Measurements from ENCODE around the gene DRC7. TPM values are rescaled to one million over a fixed set of nuclear protein-coding genes. Genes with fewer than 3 reads are reported as not detected.

Gene DRC7
- total RNA-seq, 1 experiment from 2014 or later: not detected

DNA sequence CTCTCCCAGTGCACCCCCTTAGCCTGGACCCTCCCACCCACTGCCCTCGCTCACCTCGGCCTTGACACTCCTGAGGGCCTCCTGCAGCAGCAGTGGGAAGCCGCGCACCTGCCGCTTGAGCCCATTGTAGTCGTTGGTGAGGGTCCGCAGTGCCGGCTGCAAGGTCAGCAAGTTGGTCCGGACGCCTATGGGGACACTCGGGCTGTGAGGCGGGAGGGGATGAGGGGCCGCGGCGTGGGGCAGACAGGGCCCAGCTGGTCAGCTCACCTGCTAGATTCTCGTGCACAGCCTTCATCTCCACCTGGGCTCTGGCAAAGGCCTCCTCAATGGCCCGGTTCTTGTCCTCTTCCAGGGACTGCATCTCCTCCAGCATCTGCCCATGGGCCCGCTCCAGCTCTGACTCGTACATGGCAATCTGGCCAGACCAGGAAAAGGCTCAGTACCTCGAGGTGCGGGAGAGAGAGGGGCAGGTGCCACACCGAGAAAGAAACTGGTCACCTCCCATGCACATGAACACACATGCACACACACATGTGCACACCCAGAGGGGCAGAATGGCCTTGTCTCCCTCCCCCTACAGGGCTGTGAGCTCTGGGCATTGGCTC is 75.0 kb downstream of the DRC7 start:
- no TSS peak for BruUV-seq (replicated peaks)
- no peaks in the 10 kb centered on the region for H3K4me1 ChIP-seq (ENCODE audit: control insufficient read depth, insufficient read depth, low read length)
- intact Hi-C loops (cut with micrococcal nuclease; ENCODE audit: unreplicated experiment) (no loop called here), in situ Hi-C loops (cut with HindIII; ENCODE audit: low pct_unique_long_range_greater_than_20kb, low sequenced_read_pairs) (no loop called here)
- POLR2A ChIA-PET: no interaction called here
- H3K36me3 ChIP-seq (ENCODE audit: control insufficient read depth, insufficient read depth, low read length): no peaks in the 10 kb centered on the region
- H3K9me3 ChIP-seq (ENCODE audit: control insufficient read depth, insufficient read depth, low read depth, low read length): no peaks in the 10 kb centered on the region
- DNase-seq (ENCODE audit: low read depth, low spot score): no peak
- TF ChIP-seq POLR2AphosphoS5 (IDR thresholded peaks at IDR 0.05; ENCODE audit: low read depth, low read length) (no peak), CTCF (IDR thresholded peaks at IDR 0.05) (no peak), TCF7L2 (IDR thresholded peaks at IDR 0.05; ENCODE audit: low read depth, low read length) (no peak), SIN3A (IDR thresholded peaks at IDR 0.05; ENCODE audit: borderline replicate concordance, insufficient read depth, low read depth, low read length) (no peak)
- TF ChIP-seq, protein P1, sequence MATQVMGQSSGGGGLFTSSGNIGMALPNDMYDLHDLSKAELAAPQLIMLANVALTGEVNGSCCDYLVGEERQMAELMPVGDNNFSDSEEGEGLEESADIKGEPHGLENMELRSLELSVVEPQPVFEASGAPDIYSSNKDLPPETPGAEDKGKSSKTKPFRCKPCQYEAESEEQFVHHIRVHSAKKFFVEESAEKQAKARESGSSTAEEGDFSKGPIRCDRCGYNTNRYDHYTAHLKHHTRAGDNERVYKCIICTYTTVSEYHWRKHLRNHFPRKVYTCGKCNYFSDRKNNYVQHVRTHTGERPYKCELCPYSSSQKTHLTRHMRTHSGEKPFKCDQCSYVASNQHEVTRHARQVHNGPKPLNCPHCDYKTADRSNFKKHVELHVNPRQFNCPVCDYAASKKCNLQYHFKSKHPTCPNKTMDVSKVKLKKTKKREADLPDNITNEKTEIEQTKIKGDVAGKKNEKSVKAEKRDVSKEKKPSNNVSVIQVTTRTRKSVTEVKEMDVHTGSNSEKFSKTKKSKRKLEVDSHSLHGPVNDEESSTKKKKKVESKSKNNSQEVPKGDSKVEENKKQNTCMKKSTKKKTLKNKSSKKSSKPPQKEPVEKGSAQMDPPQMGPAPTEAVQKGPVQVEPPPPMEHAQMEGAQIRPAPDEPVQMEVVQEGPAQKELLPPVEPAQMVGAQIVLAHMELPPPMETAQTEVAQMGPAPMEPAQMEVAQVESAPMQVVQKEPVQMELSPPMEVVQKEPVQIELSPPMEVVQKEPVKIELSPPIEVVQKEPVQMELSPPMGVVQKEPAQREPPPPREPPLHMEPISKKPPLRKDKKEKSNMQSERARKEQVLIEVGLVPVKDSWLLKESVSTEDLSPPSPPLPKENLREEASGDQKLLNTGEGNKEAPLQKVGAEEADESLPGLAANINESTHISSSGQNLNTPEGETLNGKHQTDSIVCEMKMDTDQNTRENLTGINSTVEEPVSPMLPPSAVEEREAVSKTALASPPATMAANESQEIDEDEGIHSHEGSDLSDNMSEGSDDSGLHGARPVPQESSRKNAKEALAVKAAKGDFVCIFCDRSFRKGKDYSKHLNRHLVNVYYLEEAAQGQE (IDR thresholded peaks at IDR 0.05; ENCODE audit: insufficient read depth in 1 of 2, low read depth in 2 of 2, low read length in 1 of 2): no peak
- no peak overlapping the region for H3K27ac ChIP-seq (ENCODE audit: low read length)
- H3K4me3 ChIP-seq (ENCODE audit: low read depth in 2 of 2, low read length in 2 of 2): no peak overlapping the region
- CTCF ChIA-PET: no interaction called here
- no peak for ATAC-seq
- H3K27me3 ChIP-seq (ENCODE audit: control insufficient read depth, insufficient read depth, low read length): no peaks in the 10 kb centered on the region

DNA sequence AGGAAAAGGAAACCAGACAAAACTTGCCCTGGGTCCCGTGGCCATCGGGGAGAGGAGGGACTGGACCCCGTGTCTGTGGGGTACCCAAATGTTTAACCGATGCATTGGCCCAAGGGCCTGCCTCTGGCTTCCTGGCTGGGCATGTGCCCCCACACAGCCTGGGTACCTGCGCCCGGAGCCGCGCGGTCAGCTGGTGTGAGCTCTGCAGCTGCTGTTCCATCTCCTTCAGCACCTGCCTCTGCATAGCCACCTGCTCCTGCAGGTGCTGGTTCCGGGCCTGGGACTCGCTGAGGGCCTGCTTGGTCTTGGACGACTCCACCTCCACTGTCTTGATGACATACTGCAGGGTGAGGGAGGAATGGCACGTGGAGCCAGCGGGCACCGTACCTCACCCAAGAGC is 75.8 kb downstream of the DRC7 start:
- H3K27me3 ChIP-seq (ENCODE audit: control insufficient read depth, insufficient read depth, low read length): no peaks in the 10 kb centered on the region
- no peak overlapping the region for H3K27ac ChIP-seq (ENCODE audit: low read length)
- DNase-seq (ENCODE audit: low read depth, low spot score) (no peak), ATAC-seq (no peak)
- H3K36me3 ChIP-seq (ENCODE audit: control insufficient read depth, insufficient read depth, low read length): no peaks in the 10 kb centered on the region
- ChIA-PET CTCF (no interaction called here), POLR2A (no interaction called here)
- in situ Hi-C loops (cut with HindIII; ENCODE audit: low pct_unique_long_range_greater_than_20kb, low sequenced_read_pairs) (no loop called here), intact Hi-C loops (cut with micrococcal nuclease; ENCODE audit: unreplicated experiment) (no loop called here)
- no peaks in the 10 kb centered on the region for H3K4me1 ChIP-seq (ENCODE audit: control insufficient read depth, insufficient read depth, low read length)
- no TSS peak for BruUV-seq (replicated peaks)
- no peak for TF ChIP-seq TCF7L2 (IDR thresholded peaks at IDR 0.05; ENCODE audit: low read depth, low read length)
- TF ChIP-seq POLR2AphosphoS5 (IDR thresholded peaks at IDR 0.05; ENCODE audit: low read depth, low read length): no peak
- TF ChIP-seq CTCF (IDR thresholded peaks at IDR 0.05): no peak
- TF ChIP-seq, protein P1 (IDR thresholded peaks at IDR 0.05; ENCODE audit: insufficient read depth in 1 of 2, low read depth in 2 of 2, low read length in 1 of 2): no peak
- TF ChIP-seq SIN3A (IDR thresholded peaks at IDR 0.05; ENCODE audit: borderline replicate concordance, insufficient read depth, low read depth, low read length): no peak
- H3K9me3 ChIP-seq (ENCODE audit: control insufficient read depth, insufficient read depth, low read depth, low read length): no peaks in the 10 kb centered on the region
- H3K4me3 ChIP-seq (ENCODE audit: low read depth in 2 of 2, low read length in 2 of 2): no peak overlapping the region
